Fibroblast of gingiva (primary cell): Measurements from ENCODE around the gene ARHGAP18.

Experiments used
- DNase-seq: peaks from one replicate; pipeline ENCODE4 v3.0.0-alpha.2; 2011; ENCODE audit warnings: low read depth

ARHGAP18 gene

GRCh38 chr6:129691043-129691640 lies 18.8 kb downstream of the ARHGAP18 start:
- no peak for DNase-seq

GRCh38 chr6:129686941-129687627 lies 22.9 kb downstream of the ARHGAP18 start:
- DNase-seq = peak; percentile 53

GRCh38 chr6:129685662-129686031 lies 24.3 kb downstream of the ARHGAP18 start:
- DNase-seq = no peak

- DNase-seq = no peak
Observed at GRCh38 chr6:129684903-129685661, 24.9 kb downstream of the ARHGAP18 start.

- no peak for DNase-seq
Observed at GRCh38 chr6:129684323-129684884, 25.6 kb downstream of the ARHGAP18 start.

GRCh38 chr6:129683601-129684322 lies 26.2 kb downstream of the ARHGAP18 start:
- peak; percentile 98 for DNase-seq

GRCh38 chr6:129681913-129682205 lies 28.1 kb downstream of the ARHGAP18 start:
- no peak for DNase-seq

GRCh38 chr6:129680633-129681032 lies 29.3 kb downstream of the ARHGAP18 start:
- no peak for DNase-seq

- DNase-seq = peak; percentile 48
Observed at GRCh38 chr6:129679758-129680157, 30.2 kb downstream of the ARHGAP18 start.

- DNase-seq = peak; percentile 75
Observed at GRCh38 chr6:129679275-129679674, 30.7 kb downstream of the ARHGAP18 start.

GRCh38 chr6:129678463-129678862 lies 31.5 kb downstream of the ARHGAP18 start:
- DNase-seq = no peak

GRCh38 chr6:129677620-129678325 lies 32.2 kb downstream of the ARHGAP18 start:
- DNase-seq = no peak

GRCh38 chr6:129675669-129676472 lies 34.1 kb downstream of the ARHGAP18 start:
- DNase-seq = no peak

GRCh38 chr6:129673748-129674147 lies 36.2 kb downstream of the ARHGAP18 start:
- no peak for DNase-seq

- DNase-seq = peak; percentile 57
Observed at GRCh38 chr6:129672881-129673631, 36.9 kb downstream of the ARHGAP18 start.

GRCh38 chr6:129672341-129672682 lies 37.7 kb downstream of the ARHGAP18 start:
- no peak for DNase-seq

- no peak for DNase-seq
Observed at GRCh38 chr6:129671442-129672340, 38.3 kb downstream of the ARHGAP18 start.

- DNase-seq = no peak
Observed at GRCh38 chr6:129670634-129671033, 39.3 kb downstream of the ARHGAP18 start.

- DNase-seq = peak; percentile 52
Observed at GRCh38 chr6:129667621-129668020, 42.4 kb downstream of the ARHGAP18 start.
